WTC11 (cell line): ENCODE data around the gene CAPN15.

ENCODE experiments used
- CTCF ChIP-seq: fragments of 200-600 bp; IDR thresholded peaks from 2 replicates; pipeline ENCODE4 v1.8.0; 2022; ENCODE audit warnings: antibody characterized with exemption
- E2F1 ChIP-seq: sonication (generic); formaldehyde crosslinking; IDR thresholded peaks from 2 replicates; pipeline ENCODE4 v1.8.0; 2022; ENCODE audit warnings: mild to moderate bottlenecking, missing genetic modification reagents
- EMX1 ChIP-seq: fragments of 250-450 bp; sonication (Bioruptor Pico); IDR thresholded peaks from 2 replicates; pipeline ENCODE4 v1.8.0; 2021; ENCODE audit warnings: mild to moderate bottlenecking
- HMGXB4 ChIP-seq: sonication (generic); formaldehyde crosslinking; IDR thresholded peaks from 2 replicates; pipeline ENCODE4 v1.8.1; 2023; ENCODE audit warnings: mild to moderate bottlenecking, moderate library complexity, missing genetic modification reagents
- JAZF1 ChIP-seq: fragments of 250-450 bp; sonication (Bioruptor Pico); IDR thresholded peaks from 2 replicates; pipeline ENCODE4 v1.9.0; 2021; ENCODE audit warnings: moderate library complexity, mild to moderate bottlenecking, inconsistent platforms
- RELA ChIP-seq: sonication (generic); formaldehyde crosslinking; IDR thresholded peaks from 2 replicates; pipeline ENCODE4 v1.8.1; 2022; ENCODE audit warnings: missing genetic modification reagents, mild to moderate bottlenecking, borderline replicate concordance
- SP1 ChIP-seq: sonication (generic); formaldehyde crosslinking; conservative IDR thresholded peaks from 2 replicates; pipeline ENCODE4 v1.8.1; 2022; ENCODE audit warnings: missing genetic modification reagents
- TCF7 ChIP-seq: sonication (generic); formaldehyde crosslinking; IDR thresholded peaks from 2 replicates; pipeline ENCODE4 v1.8.0; 2022; ENCODE audit warnings: mild to moderate bottlenecking, low read depth, missing genetic modification reagents, moderate library complexity
- ZNF121 ChIP-seq: sonication (generic); formaldehyde crosslinking; IDR thresholded peaks from 2 replicates; pipeline ENCODE4 v1.8.0; 2023; ENCODE audit warnings: missing genetic modification reagents
- ZNF232 ChIP-seq: sonication (generic); formaldehyde crosslinking; IDR thresholded peaks from 2 replicates; pipeline ENCODE4 v1.8.0; 2022; ENCODE audit warnings: mild to moderate bottlenecking, missing genetic modification reagents
- ZNF512 ChIP-seq: sonication (generic); formaldehyde crosslinking; IDR thresholded peaks from 2 replicates; pipeline ENCODE4 v1.8.1; 2022; ENCODE audit warnings: missing genetic modification reagents, borderline replicate concordance

- no peak for TF ChIP-seq SP1 (CRISPR knock-in tag)
- no peak for TF ChIP-seq RELA (CRISPR knock-in tag)
- no peak for TF ChIP-seq EMX1 (CRISPR knock-in tag)
- no peak for TF ChIP-seq CTCF
- no peak for TF ChIP-seq E2F1 (CRISPR knock-in tag)
- TF ChIP-seq ZNF232 (CRISPR knock-in tag) = no peak
- no peak for TF ChIP-seq ZNF512 (CRISPR knock-in tag)
- TF ChIP-seq ZNF121 (CRISPR knock-in tag) = no peak
- TF ChIP-seq JAZF1 (CRISPR knock-in tag) = no peak
- no peak for TF ChIP-seq HMGXB4
- TF ChIP-seq TCF7 (CRISPR knock-in tag) = no peak
Observed at GRCh38 chr16:534135-534534, 6.6 kb downstream of the CAPN15 start.
